ENCODE measurements around the gene TTC36. TPM values are rescaled to one million over a fixed set of nuclear protein-coding genes. Genes with fewer than 3 reads are reported as not detected.
"Not testable (repeated sequence)": the region's sequence is repeated elsewhere in the genome, so short reads cannot be mapped to it uniquely, and the experiment has no call there.

The TTC36 gene
- total and polyA plus RNA-seq, 9 of the 15 experiments (the other 6 are each of a cell fraction or from before 2014, with no cell fraction given) = 0.22 to 0.23 TPM; not detected in 7

DNA sequence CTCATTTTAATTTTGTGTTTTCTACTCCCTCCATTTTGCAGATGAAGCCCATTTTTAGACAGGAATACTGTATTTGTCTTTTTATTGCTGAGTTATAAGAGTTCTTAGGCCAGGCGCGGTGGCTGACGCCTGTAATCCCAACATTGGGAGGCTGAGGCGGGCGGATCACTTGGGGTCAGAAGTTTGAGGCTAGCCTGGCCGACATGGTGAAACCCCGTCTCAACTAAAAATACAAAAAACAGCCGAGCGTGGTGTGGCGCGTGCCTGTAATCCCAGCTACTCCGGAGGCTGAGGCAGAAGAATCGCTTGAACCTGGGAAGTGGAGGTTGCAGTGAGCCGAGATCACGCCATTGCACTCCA is 44.4 kb downstream of the TTC36 start:
- H4K20me1 ChIP-seq (replicated peaks; ENCODE audit: control insufficient read depth, insufficient read depth, low read length) = peaks cover 19% of the 10 kb centered on the region; the same call in 1 of the 2 replicates
- H3K9me3 ChIP-seq (replicated peaks; ENCODE audit: control insufficient read depth, insufficient read depth, low read depth, low read length); CTCF ChIA-PET (ENCODE audit: low intra/inter-chr PET ratio); ATAC-seq; H3K27me3 ChIP-seq (ENCODE audit: control insufficient read depth in 2 of 2, insufficient read depth in 2 of 2, low read length in 2 of 2); FAIRE-seq; H3K4me3 ChIP-seq; H3K9ac ChIP-seq (ENCODE audit: insufficient read depth in 1 of 2, low read depth in 2 of 2, low read length in 2 of 2); H3K9me1 ChIP-seq (ENCODE audit: control insufficient read depth, insufficient read depth, low read length); BruUV-seq (replicated peaks); in situ Hi-C loops (cut with MboI); DNase-seq (ENCODE audit: extremely low read depth in 1 of 4, low spot score in 3 of 4): not testable (repeated sequence)
- peak overlapping the region; percentile 60 for H3K4me2 ChIP-seq (ENCODE audit: insufficient read depth, low read length)
- H3K4me1 ChIP-seq (replicated peaks in 1 of 2; ENCODE audit: control insufficient read depth in 2 of 2, insufficient read depth in 2 of 2, low read length in 2 of 2) = peaks cover 4 to 10% of the 10 kb centered on the region in 2 experiments
- peaks cover 16% of the 10 kb centered on the region for H3K36me3 ChIP-seq (ENCODE audit: control insufficient read depth, insufficient read depth, low read length)
- POLR2A ChIA-PET = interaction anchor here (1.1 to 2.3 kb wide), 3 partner anchors 12 to 41 kb away, joined by 3 to 9 read pairs (median 5); partner anchors contain the start of gene TMEM25
- peak overlapping the region; percentile 95 for H2AFZ ChIP-seq (ENCODE audit: low read depth, low read length)
- H3K79me2 ChIP-seq (ENCODE audit: control insufficient read depth, insufficient read depth, low read length) = peaks cover 43% of the 10 kb centered on the region
- H3K27ac ChIP-seq (ENCODE audit: extremely low read depth, low read depth, low read length) = peak overlapping the region; percentile 94; the same call in 1 of the 3 replicates
- intact Hi-C loops (cut with micrococcal nuclease) = loop anchor here (2.0 kb wide), 1 partner anchor 33 kb away; no protein-coding TSS in a partner anchor
- 77% methylated on average over 10 of the region's 15 CpGs for WGBS (ENCODE audit: insufficient coverage, low coverage, missing lambda C conversion rate)
- TF ChIP-seq DMBX1 (CRISPR knock-in tag; IDR thresholded peaks at IDR 0.05; ENCODE audit: borderline replicate concordance) (0 out of 2 replicates have a peak, but pooled peaks have one; percentile 29), ZBTB33 (CRISPR knock-in tag; IDR thresholded peaks at IDR 0.05) (peak; percentile 69)
- TF ChIP-seq, protein P1, sequence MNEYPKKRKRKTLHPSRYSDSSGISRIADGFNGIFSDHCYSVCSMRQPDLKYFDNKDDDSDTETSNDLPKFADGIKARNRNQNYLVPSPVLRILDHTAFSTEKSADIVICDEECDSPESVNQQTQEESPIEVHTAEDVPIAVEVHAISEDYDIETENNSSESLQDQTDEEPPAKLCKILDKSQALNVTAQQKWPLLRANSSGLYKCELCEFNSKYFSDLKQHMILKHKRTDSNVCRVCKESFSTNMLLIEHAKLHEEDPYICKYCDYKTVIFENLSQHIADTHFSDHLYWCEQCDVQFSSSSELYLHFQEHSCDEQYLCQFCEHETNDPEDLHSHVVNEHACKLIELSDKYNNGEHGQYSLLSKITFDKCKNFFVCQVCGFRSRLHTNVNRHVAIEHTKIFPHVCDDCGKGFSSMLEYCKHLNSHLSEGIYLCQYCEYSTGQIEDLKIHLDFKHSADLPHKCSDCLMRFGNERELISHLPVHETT (CRISPR knock-in tag; conservative IDR thresholded peaks at IDR 0.05 in 1 of 2, IDR thresholded peaks at IDR 0.05 in 1 of 2) = 0 out of 4 replicates have a peak, but pooled peaks of 1 of the 2 experiments have one; percentile 19
- TF ChIP-seq, protein P2, sequence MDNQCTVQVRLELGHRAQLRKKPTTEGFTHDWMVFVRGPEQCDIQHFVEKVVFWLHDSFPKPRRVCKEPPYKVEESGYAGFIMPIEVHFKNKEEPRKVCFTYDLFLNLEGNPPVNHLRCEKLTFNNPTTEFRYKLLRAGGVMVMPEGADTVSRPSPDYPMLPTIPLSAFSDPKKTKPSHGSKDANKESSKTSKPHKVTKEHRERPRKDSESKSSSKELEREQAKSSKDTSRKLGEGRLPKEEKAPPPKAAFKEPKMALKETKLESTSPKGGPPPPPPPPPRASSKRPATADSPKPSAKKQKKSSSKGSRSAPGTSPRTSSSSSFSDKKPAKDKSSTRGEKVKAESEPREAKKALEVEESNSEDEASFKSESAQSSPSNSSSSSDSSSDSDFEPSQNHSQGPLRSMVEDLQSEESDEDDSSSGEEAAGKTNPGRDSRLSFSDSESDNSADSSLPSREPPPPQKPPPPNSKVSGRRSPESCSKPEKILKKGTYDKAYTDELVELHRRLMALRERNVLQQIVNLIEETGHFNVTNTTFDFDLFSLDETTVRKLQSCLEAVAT (IDR thresholded peaks at IDR 0.05) = peak in 1 of 2 experiments; percentile 86; a peak in 2 of 4 replicates
